CD14-positive monocyte (primary cell): ENCODE measurements around the gene TGDS. TPM values are rescaled to one million over a fixed set of nuclear protein-coding genes. Genes with fewer than 3 reads are reported as not detected.

Experiments used
- DNase-seq, 3 donors: peaks; one replicate each; pipeline ENCODE4 v3.0.0-alpha.2; 2011 to 2022
- H2AFZ ChIP-seq: 2 replicates; pipeline ENCODE4 v1.6.0; 2012; ENCODE audit warnings: mild to moderate bottlenecking, low read depth, low read length, inconsistent platforms; ENCODE audit not compliant: insufficient read depth, poor library complexity, severe bottlenecking
- H3K27ac ChIP-seq, 2 donors: 1 replicate in 1 of 2; 2 replicates in 1 of 2; pipeline ENCODE4 v1.5.1; 2012 to 2013; ENCODE audit warnings: low read length in 2 of 2, control low read depth in 1 of 2, inconsistent platforms in 1 of 2, low read depth in 1 of 2, mild to moderate bottlenecking in 1 of 2
- H3K27me3 ChIP-seq, 2 donors: one replicate each; pipeline versions ENCODE4 v1.6.0 to v1.6.1; 2011 to 2013; ENCODE audit warnings: low read length in 2 of 2; ENCODE audit not compliant: control insufficient read depth in 2 of 2, insufficient read depth in 2 of 2
- H3K36me3 ChIP-seq, 2 donors: replicated peaks in 1 of 2; 1 replicate in 1 of 2; 2 replicates in 1 of 2; pipeline versions ENCODE4 v1.5.1 to v1.6.1; 2012 to 2013; ENCODE audit warnings: low read length in 2 of 2, control low read depth in 1 of 2, inconsistent platforms in 1 of 2, mild to moderate bottlenecking in 1 of 2; ENCODE audit not compliant: insufficient read depth in 2 of 2, control insufficient read depth in 1 of 2
- H3K4me1 ChIP-seq, 2 donors: 1 replicate in 1 of 2; 2 replicates in 1 of 2; pipeline versions ENCODE4 v1.5.1 to v1.6.1; 2012 to 2013; ENCODE audit warnings: low read length in 2 of 2, control low read depth in 1 of 2, inconsistent platforms in 1 of 2, mild to moderate bottlenecking in 1 of 2, moderate library complexity in 1 of 2; ENCODE audit not compliant: insufficient read depth in 2 of 2, control insufficient read depth in 1 of 2
- H3K4me2 ChIP-seq: replicated peaks from 2 replicates; pipeline ENCODE3; 2012; ENCODE audit warnings: low read length, moderate library complexity, mild to moderate bottlenecking; ENCODE audit not compliant: poor library complexity, severe bottlenecking; ENCODE audit errors: extremely low read depth
- H3K4me3 ChIP-seq, 3 experiments: fragments of 200-600 bp in 1 of 3; sonication (generic) in 1 of 3; replicated peaks in 1 of 3; 1 replicate in 2 of 3; 2 replicates in 1 of 3; pipeline ENCODE4 v1.5.1; 2011 to 2013; ENCODE audit warnings: low read length in 3 of 3, mild to moderate bottlenecking in 3 of 3, control low read depth in 2 of 3, low read depth in 2 of 3, inconsistent platforms in 1 of 3, moderate library complexity in 1 of 3
- H3K79me2 ChIP-seq: 2 replicates; pipeline ENCODE4 v1.6.0; 2012; ENCODE audit warnings: mild to moderate bottlenecking, control low read depth, inconsistent platforms, low read length, moderate library complexity; ENCODE audit not compliant: insufficient read depth
- H3K9ac ChIP-seq: 2 replicates; pipeline ENCODE4 v1.6.0; 2017; ENCODE audit warnings: low read length, mild to moderate bottlenecking; ENCODE audit not compliant: insufficient read depth, poor library complexity, severe bottlenecking
- H3K9me3 ChIP-seq, 2 donors: replicated peaks in 1 of 2; 1 replicate in 1 of 2; 2 replicates in 1 of 2; pipeline versions ENCODE4 v1.5.1 to v1.6.1; 2012 to 2013; ENCODE audit warnings: low read length in 2 of 2, control low read depth in 1 of 2; ENCODE audit not compliant: control insufficient read depth in 1 of 2, insufficient read depth in 1 of 2
- H4K20me1 ChIP-seq: 2 replicates; pipeline ENCODE4 v1.6.0; 2012; ENCODE audit warnings: mild to moderate bottlenecking, low read length, control low read depth, moderate library complexity; ENCODE audit not compliant: insufficient read depth
- H3K27ac Mint-ChIP-seq, 7 donors: one replicate each; pipeline ENCODE4 v1.8.0; 2020; ENCODE audit warnings: mild to moderate bottlenecking in 7 of 7, mixed read lengths in 7 of 7, moderate library complexity in 6 of 7, inconsistent platforms in 2 of 7
- H3K27me3 Mint-ChIP-seq, 3 donors: one replicate each; pipeline ENCODE4 v1.8.0; 2021 to 2022; ENCODE audit warnings: low read depth in 3 of 3, mild to moderate bottlenecking in 3 of 3, mixed read lengths in 3 of 3, moderate library complexity in 3 of 3, inconsistent platforms in 1 of 3
- H3K36me3 Mint-ChIP-seq, 2 donors: one replicate each; pipeline ENCODE4 v1.8.0; 2020; ENCODE audit warnings: mixed read lengths in 2 of 2, inconsistent platforms in 1 of 2, mild to moderate bottlenecking in 1 of 2
- H3K4me1 Mint-ChIP-seq: one replicate; pipeline ENCODE4 v1.8.0; 2020; ENCODE audit warnings: mild to moderate bottlenecking, mixed read lengths
- H3K4me3 Mint-ChIP-seq, 2 donors: one replicate each; pipeline ENCODE4 v1.8.0; 2020; ENCODE audit warnings: mild to moderate bottlenecking in 2 of 2, mixed read lengths in 2 of 2, moderate library complexity in 1 of 2
- H3K9me3 Mint-ChIP-seq, 7 donors: one replicate each; pipeline ENCODE4 v1.8.0; 2020 to 2022; ENCODE audit warnings: mixed read lengths in 7 of 7, mild to moderate bottlenecking in 6 of 7, moderate library complexity in 6 of 7, inconsistent platforms in 2 of 7
- CTCF ChIP-seq: fragments of 200-600 bp; IDR thresholded peaks from one replicate; pipeline ENCODE4 v1.8.0; 2022; ENCODE audit warnings: antibody characterized with exemption, mild to moderate bottlenecking
- WGBS: methylation state at CpG from one replicate; pipeline ENCODE4 v1.1.5; 2013; ENCODE audit warnings: missing lambda C conversion rate; ENCODE audit not compliant: insufficient coverage; 5-methylcytosine and 5-hydroxymethylcytosine counted together
- intact Hi-C, 2 donors: fragments of 100-400 bp; cut with micrococcal nuclease; formaldehyde crosslinking; loops; one replicate each; pipeline versions ENCODE4 v1.15.0 to v1.15.1; 2023
- polyA plus RNA-seq, 3 donors: library from polyadenylated mRNA; depleted of rRNA in 1 of 3; unstranded in 2 of 3; stranded (reverse) in 1 of 3; fragments of 300-500 nt in 2 of 3; fragments of >200 nt in 1 of 3; fragmentation: Illumina TruSeq in 2 of 3; gene quantifications; 1 replicate in 2 of 3; 2 replicates in 1 of 3; pipeline ENCODE4 v1.2.3, GENCODE V29; 2012 to 2021

TGDS gene
- polyA plus RNA-seq, 3 donors: 5.2 to 6.8 (median 5.6) TPM

DNA sequence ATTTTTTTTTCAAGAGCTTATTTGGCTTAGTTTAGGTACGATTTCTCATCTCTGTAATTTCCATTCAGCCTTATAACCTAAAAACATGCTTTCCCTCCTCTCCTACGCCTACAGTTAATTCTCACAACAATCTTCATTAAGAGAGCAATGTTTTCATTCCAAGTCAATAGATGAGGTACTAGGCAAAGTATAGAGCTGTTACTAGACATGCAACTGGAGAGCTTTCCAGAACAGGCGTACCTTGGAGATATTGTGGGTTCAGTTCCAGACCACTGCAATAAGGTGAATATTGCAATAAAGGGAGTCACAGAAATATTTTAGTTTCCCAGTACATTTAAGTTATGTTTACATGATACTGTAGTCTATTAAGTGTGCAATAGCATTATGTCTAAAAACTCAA, 34.8 kb downstream of the TGDS start:
- H3K4me3 Mint-ChIP-seq: no peak overlapping the region
- peaks cover 4% of the 10 kb centered on the region for H3K4me1 Mint-ChIP-seq
- WGBS: 100% methylated on average over 1 of the region's 3 CpGs
- H3K36me3 Mint-ChIP-seq: peaks cover 2 to 8% of the 10 kb centered on the region in 2 donors
- Histone ChIP-seq H2AFZ (no peak overlapping the region), H3K4me2 (no peak overlapping the region), H4K20me1 (no peaks in the 10 kb centered on the region), H3K79me2 (no peaks in the 10 kb centered on the region), H3K36me3 (no peaks in the 10 kb centered on the region), H3K27ac (no peak overlapping the region), H3K9me3 (no peaks in the 10 kb centered on the region), H3K4me1 (no peaks in the 10 kb centered on the region), H3K4me3 (no peak overlapping the region), H3K27me3 (no peaks in the 10 kb centered on the region), H3K9ac (no peak overlapping the region)
- intact Hi-C loops: no loop called here
- TF ChIP-seq CTCF: no peak
- no peak overlapping the region for H3K27ac Mint-ChIP-seq
- peaks cover 0 to 3% (median 0%) of the 10 kb centered on the region in 7 donors for H3K9me3 Mint-ChIP-seq
- H3K27me3 Mint-ChIP-seq: peaks cover 2 to 5% (median 2%) of the 10 kb centered on the region in 3 donors
- no peak for DNase-seq

- H3K36me3 Mint-ChIP-seq: peaks cover 2 to 8% of the 10 kb centered on the region in 2 donors
These were observed 35.8 kb downstream of the TGDS start for GRCh38 chr13:94560116-94560515.

More at GRCh38 chr13:94560116-94560515, 35.8 kb downstream of the TGDS start:
- no peak overlapping the region for H3K4me3 ChIP-seq
- TF ChIP-seq CTCF: no peak
- no peaks in the 10 kb centered on the region for H3K4me1 ChIP-seq
- H3K27ac Mint-ChIP-seq: no peak overlapping the region
- H3K27me3 Mint-ChIP-seq: peaks cover 2 to 5% (median 2%) of the 10 kb centered on the region in 3 donors
- no peaks in the 10 kb centered on the region for H3K27me3 ChIP-seq
- no peak overlapping the region for H3K9ac ChIP-seq
- intact Hi-C loops: no loop called here
- no peak overlapping the region for H3K27ac ChIP-seq
- peaks cover 0 to 3% (median 0%) of the 10 kb centered on the region in 7 donors for H3K9me3 Mint-ChIP-seq
- H2AFZ ChIP-seq: no peak overlapping the region
- no peaks in the 10 kb centered on the region for H4K20me1 ChIP-seq
- peaks cover 4% of the 10 kb centered on the region for H3K4me1 Mint-ChIP-seq
- H3K9me3 ChIP-seq: no peaks in the 10 kb centered on the region
- no peaks in the 10 kb centered on the region for H3K79me2 ChIP-seq
- H3K4me2 ChIP-seq: no peak overlapping the region
- no peaks in the 10 kb centered on the region for H3K36me3 ChIP-seq
- WGBS: no CpG with 5 or more reads among the region's 2 CpGs
- DNase-seq: no peak
- H3K4me3 Mint-ChIP-seq: no peak overlapping the region
